Measurements from ENCODE around the gene TLE2. TPM values are rescaled to one million over a fixed set of nuclear protein-coding genes. Genes with fewer than 3 reads are reported as not detected.
"Not testable (repeated sequence)": the region's sequence is repeated elsewhere in the genome, so short reads cannot be mapped to it uniquely, and the experiment has no call there.

TLE2 gene
- total RNA-seq, 1 donor from 2014 or later, result 101 TPM

DNA sequence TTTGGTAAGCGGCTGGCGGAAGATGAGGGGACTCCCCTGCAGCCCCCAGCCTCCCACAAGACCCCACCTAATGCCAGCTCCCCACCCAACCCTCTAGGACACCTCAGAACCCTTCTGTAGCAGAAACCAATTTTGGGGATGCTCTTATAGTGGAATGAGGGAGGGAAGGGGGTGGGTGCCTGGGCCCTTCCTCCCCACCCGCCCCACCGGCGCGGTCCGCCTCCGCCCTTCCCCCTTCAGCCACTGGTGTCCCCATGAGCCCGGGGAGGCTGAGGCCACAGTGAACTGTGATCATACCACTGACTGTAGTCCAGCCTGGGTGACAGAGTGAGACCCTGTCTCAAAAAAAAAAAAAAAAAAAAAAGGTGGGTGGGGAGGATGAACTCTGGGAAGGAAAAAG is 35.5 kb downstream of the TLE2 start:
- no peak overlapping the region for H3K4me3 Mint-ChIP-seq
- DNase-seq (ENCODE audit: low spot score in 2 of 2, unreplicated experiment in 2 of 2), result no peak
- no peak overlapping the region for H3K27ac Mint-ChIP-seq
- H3K4me1 Mint-ChIP-seq, result no peaks in the 10 kb centered on the region
- H3K27me3 Mint-ChIP-seq (ENCODE audit: low read depth), result peaks cover 2% of the 10 kb centered on the region
- peaks cover 17% of the 10 kb centered on the region for H3K36me3 Mint-ChIP-seq
- no peaks in the 10 kb centered on the region for H3K9me3 Mint-ChIP-seq
- TF ChIP-seq, protein P1, sequence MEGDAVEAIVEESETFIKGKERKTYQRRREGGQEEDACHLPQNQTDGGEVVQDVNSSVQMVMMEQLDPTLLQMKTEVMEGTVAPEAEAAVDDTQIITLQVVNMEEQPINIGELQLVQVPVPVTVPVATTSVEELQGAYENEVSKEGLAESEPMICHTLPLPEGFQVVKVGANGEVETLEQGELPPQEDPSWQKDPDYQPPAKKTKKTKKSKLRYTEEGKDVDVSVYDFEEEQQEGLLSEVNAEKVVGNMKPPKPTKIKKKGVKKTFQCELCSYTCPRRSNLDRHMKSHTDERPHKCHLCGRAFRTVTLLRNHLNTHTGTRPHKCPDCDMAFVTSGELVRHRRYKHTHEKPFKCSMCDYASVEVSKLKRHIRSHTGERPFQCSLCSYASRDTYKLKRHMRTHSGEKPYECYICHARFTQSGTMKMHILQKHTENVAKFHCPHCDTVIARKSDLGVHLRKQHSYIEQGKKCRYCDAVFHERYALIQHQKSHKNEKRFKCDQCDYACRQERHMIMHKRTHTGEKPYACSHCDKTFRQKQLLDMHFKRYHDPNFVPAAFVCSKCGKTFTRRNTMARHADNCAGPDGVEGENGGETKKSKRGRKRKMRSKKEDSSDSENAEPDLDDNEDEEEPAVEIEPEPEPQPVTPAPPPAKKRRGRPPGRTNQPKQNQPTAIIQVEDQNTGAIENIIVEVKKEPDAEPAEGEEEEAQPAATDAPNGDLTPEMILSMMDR (IDR thresholded peaks at IDR 0.05; ENCODE audit: unreplicated experiment), result no peak

- H3K27ac Mint-ChIP-seq, result no peak overlapping the region
- H3K9me3 Mint-ChIP-seq, result no peaks in the 10 kb centered on the region
- H3K27me3 Mint-ChIP-seq (ENCODE audit: low read depth), result peaks cover 2% of the 10 kb centered on the region
- no peak for DNase-seq (ENCODE audit: low spot score in 2 of 2, unreplicated experiment in 2 of 2)
- TF ChIP-seq, protein P1 (IDR thresholded peaks at IDR 0.05; ENCODE audit: unreplicated experiment), result no peak
- no peaks in the 10 kb centered on the region for H3K4me1 Mint-ChIP-seq
- peaks cover 15% of the 10 kb centered on the region for H3K36me3 Mint-ChIP-seq
- no peak overlapping the region for H3K4me3 Mint-ChIP-seq
These were observed 36.1 kb downstream of the TLE2 start for GRCh38 chr19:2992958-2993357.

GRCh38 chr19:2992333-2992732 is 36.7 kb downstream of the TLE2 start:
- not testable (repeated sequence) for H3K9me3 Mint-ChIP-seq; H3K4me1 Mint-ChIP-seq; H3K4me3 Mint-ChIP-seq; H3K27ac Mint-ChIP-seq; DNase-seq (ENCODE audit: low spot score in 2 of 2, unreplicated experiment in 2 of 2); H3K27me3 Mint-ChIP-seq (ENCODE audit: low read depth); H3K36me3 Mint-ChIP-seq

DNA sequence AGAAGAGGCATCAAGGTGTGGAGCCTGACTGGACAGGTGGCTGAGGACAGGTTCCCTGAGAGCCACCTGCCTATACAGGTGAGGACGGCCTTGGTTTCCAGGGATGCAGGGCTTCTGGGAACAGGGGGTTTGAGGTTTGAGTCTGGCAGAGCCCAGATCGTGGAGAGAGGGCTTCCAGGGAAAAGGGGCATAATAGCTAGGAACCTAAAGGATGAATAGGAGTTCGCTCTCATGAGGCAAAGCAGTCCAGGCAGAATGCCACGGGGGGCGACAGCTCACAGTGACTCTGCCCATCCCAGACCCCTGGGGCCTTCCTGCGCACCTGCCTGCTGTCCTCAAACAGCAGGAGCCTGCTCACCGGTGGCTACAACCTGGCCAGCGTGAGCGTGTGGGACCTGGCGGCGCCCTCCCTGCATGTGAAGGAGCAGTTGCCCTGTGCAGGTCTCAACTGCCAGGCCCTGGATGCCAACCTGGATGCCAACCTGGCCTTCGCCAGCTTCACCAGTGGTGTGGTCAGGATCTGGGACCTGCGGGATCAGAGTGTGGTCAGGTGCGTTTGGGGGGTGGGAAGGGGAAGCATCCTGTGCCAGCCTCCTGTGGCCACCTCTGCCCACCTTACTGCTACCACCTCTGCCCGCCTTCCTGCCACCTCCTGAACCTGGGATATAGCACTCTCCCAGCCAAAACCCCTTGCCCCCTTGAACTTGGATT is 39.7 kb downstream of the TLE2 start:
- no peak overlapping the region for H3K27ac Mint-ChIP-seq
- H3K9me3 Mint-ChIP-seq, result no peaks in the 10 kb centered on the region
- TF ChIP-seq, protein P1 (IDR thresholded peaks at IDR 0.05; ENCODE audit: unreplicated experiment), result no peak
- H3K4me1 Mint-ChIP-seq, result peaks cover 12% of the 10 kb centered on the region
- no peak for DNase-seq (ENCODE audit: low spot score in 2 of 2, unreplicated experiment in 2 of 2)
- no peaks in the 10 kb centered on the region for H3K27me3 Mint-ChIP-seq (ENCODE audit: low read depth)
- H3K36me3 Mint-ChIP-seq, result no peaks in the 10 kb centered on the region
- no peak overlapping the region for H3K4me3 Mint-ChIP-seq

GRCh38 chr19:2988568-2988967 is 40.5 kb downstream of the TLE2 start:
- TF ChIP-seq, protein P1 (IDR thresholded peaks at IDR 0.05; ENCODE audit: unreplicated experiment), result no peak
- no peaks in the 10 kb centered on the region for H3K36me3 Mint-ChIP-seq
- DNase-seq (ENCODE audit: low spot score in 2 of 2, unreplicated experiment in 2 of 2), result no peak

GRCh38 chr19:2987797-2988196 is 41.3 kb downstream of the TLE2 start:
- Mint-ChIP-seq H3K4me3 (no peak overlapping the region), H3K36me3 (no peaks in the 10 kb centered on the region), H3K4me1 (peaks cover 26% of the 10 kb centered on the region), H3K27me3 (ENCODE audit: low read depth) (no peaks in the 10 kb centered on the region), H3K27ac (no peak overlapping the region), H3K9me3 (no peaks in the 10 kb centered on the region)
- TF ChIP-seq, protein P1 (IDR thresholded peaks at IDR 0.05; ENCODE audit: unreplicated experiment), result no peak
- DNase-seq (ENCODE audit: low spot score in 2 of 2, unreplicated experiment in 2 of 2), result no peak

More at GRCh38 chr19:2988568-2988967, 40.5 kb downstream of the TLE2 start:
- H3K4me1 Mint-ChIP-seq, result peaks cover 18% of the 10 kb centered on the region
- H3K4me3 Mint-ChIP-seq, result no peak overlapping the region
- H3K27me3 Mint-ChIP-seq (ENCODE audit: low read depth), result no peaks in the 10 kb centered on the region
- no peaks in the 10 kb centered on the region for H3K9me3 Mint-ChIP-seq
- no peak overlapping the region for H3K27ac Mint-ChIP-seq
